HG03571 (cell line): Measurements from ENCODE around the gene MAP6.

Experiments used
- ATAC-seq: cut with Tn5 transposase; IDR thresholded peaks from one replicate; pipeline ENCODE4 v1.9.1; 2021; ENCODE audit not compliant: unreplicated experiment

The MAP6 gene

GRCh38 chr11:75667255-75667830, 1.5 kb downstream of the MAP6 start:
- ATAC-seq: no peak

- ATAC-seq: no peak
Observed at GRCh38 chr11:75665990-75666389, 2.8 kb downstream of the MAP6 start.

GRCh38 chr11:75665126-75665525, 3.7 kb downstream of the MAP6 start:
- ATAC-seq: no peak

- ATAC-seq: no peak
Observed at GRCh38 chr11:75664389-75664788, 4.4 kb downstream of the MAP6 start.

- ATAC-seq: no peak
Observed at GRCh38 chr11:75663808-75664207, 5.0 kb downstream of the MAP6 start.

- no peak for ATAC-seq
Observed at GRCh38 chr11:75659836-75660235, 9.0 kb downstream of the MAP6 start.

GRCh38 chr11:75656044-75656727, 12.7 kb downstream of the MAP6 start:
- ATAC-seq: no peak

GRCh38 chr11:75655605-75656004, 13.2 kb downstream of the MAP6 start:
- no peak for ATAC-seq

- no peak for ATAC-seq
Observed at GRCh38 chr11:75654314-75654713, 14.5 kb downstream of the MAP6 start.

GRCh38 chr11:75653532-75653931, 15.3 kb downstream of the MAP6 start:
- ATAC-seq: no peak

GRCh38 chr11:75652936-75653335, 15.9 kb downstream of the MAP6 start:
- ATAC-seq: no peak

- no peak for ATAC-seq
Observed at GRCh38 chr11:75651218-75651617, 17.6 kb downstream of the MAP6 start.

GRCh38 chr11:75650167-75650723, 18.6 kb downstream of the MAP6 start:
- ATAC-seq: no peak

- ATAC-seq: no peak
Observed at GRCh38 chr11:75644946-75645345, 23.9 kb downstream of the MAP6 start.

- no peak for ATAC-seq
Observed at GRCh38 chr11:75644370-75644769, 24.5 kb downstream of the MAP6 start.

- ATAC-seq: no peak
Observed at GRCh38 chr11:75642402-75643113, 26.3 kb downstream of the MAP6 start.

GRCh38 chr11:75639762-75640181, 29.1 kb downstream of the MAP6 start:
- ATAC-seq: no peak

- ATAC-seq: no peak
Observed at GRCh38 chr11:75637998-75638397, 30.8 kb downstream of the MAP6 start.

GRCh38 chr11:75635066-75635862, 33.6 kb downstream of the MAP6 start:
- no peak for ATAC-seq

- ATAC-seq: no peak
Observed at GRCh38 chr11:75633409-75634066, 35.3 kb downstream of the MAP6 start.

- no peak for ATAC-seq
Observed at GRCh38 chr11:75632962-75633361, 35.9 kb downstream of the MAP6 start.
